RCC 7860 (cell line): ENCODE data around the gene THADA.

Experiments
- DNase-seq: peaks from one replicate; pipeline ENCODE4 v3.0.0-alpha.2; 2015; ENCODE audit warnings: low spot score
- FAIRE-seq: peaks from 2 replicates; lab custom pipeline; 2012; peaks lifted over from hg19 to GRCh38; lab: Jason Lieb, UNC

THADA gene

GRCh38 chr2:43220229-43220751 lies 375.5 kb downstream of the THADA start:
- FAIRE-seq: no peak
- DNase-seq: no peak

- FAIRE-seq: no peak
- DNase-seq: peak; percentile 67
Observed at GRCh38 chr2:43219383-43220228, 376.2 kb downstream of the THADA start.

GRCh38 chr2:43218702-43219382 lies 377.0 kb downstream of the THADA start:
- no peak for FAIRE-seq
- DNase-seq: no peak

GRCh38 chr2:43218155-43218701 lies 377.6 kb downstream of the THADA start:
- FAIRE-seq: no peak
- DNase-seq: no peak

- no peak for FAIRE-seq
Observed at GRCh38 chr2:43217228-43218154, 378.3 kb downstream of the THADA start.

GRCh38 chr2:43216629-43217028 lies 379.2 kb downstream of the THADA start:
- FAIRE-seq (no peak), DNase-seq (no peak)

More at GRCh38 chr2:43217228-43218154, 378.3 kb downstream of the THADA start:
- DNase-seq: no peak

- FAIRE-seq: no peak
- DNase-seq: no peak
Observed at GRCh38 chr2:43215673-43216255, 380.1 kb downstream of the THADA start.

- FAIRE-seq (no peak), DNase-seq (no peak)
Observed at GRCh38 chr2:43214253-43214652, 381.6 kb downstream of the THADA start.

GRCh38 chr2:43212931-43213330 lies 382.9 kb downstream of the THADA start:
- FAIRE-seq (no peak), DNase-seq (no peak)

GRCh38 chr2:43212216-43212835 lies 383.5 kb downstream of the THADA start:
- FAIRE-seq: no peak
- DNase-seq: no peak

- no peak for FAIRE-seq
Observed at GRCh38 chr2:43210467-43211303, 385.2 kb downstream of the THADA start.

GRCh38 chr2:43210125-43210466 lies 385.7 kb downstream of the THADA start:
- FAIRE-seq: no peak

More at GRCh38 chr2:43210467-43211303, 385.2 kb downstream of the THADA start:
- DNase-seq: no peak

GRCh38 chr2:43209204-43209717 lies 386.6 kb downstream of the THADA start:
- FAIRE-seq (no peak), DNase-seq (no peak)

More at GRCh38 chr2:43210125-43210466, 385.7 kb downstream of the THADA start:
- no peak for DNase-seq

GRCh38 chr2:43207553-43208300 lies 388.1 kb downstream of the THADA start:
- DNase-seq (no peak), FAIRE-seq (no peak)

- FAIRE-seq: no peak
Observed at GRCh38 chr2:43206602-43207001, 389.2 kb downstream of the THADA start.

GRCh38 chr2:43203373-43203772 lies 392.5 kb downstream of the THADA start:
- no peak for DNase-seq
- no peak for FAIRE-seq

More at GRCh38 chr2:43206602-43207001, 389.2 kb downstream of the THADA start:
- DNase-seq: no peak

GRCh38 chr2:43202289-43202688 lies 393.5 kb downstream of the THADA start:
- DNase-seq (no peak), FAIRE-seq (no peak)

- DNase-seq (no peak), FAIRE-seq (no peak)
Observed at GRCh38 chr2:43201497-43201896, 394.3 kb downstream of the THADA start.
